Peyer's patch (tissue), 4 donors: Measurements from ENCODE around the gene SPATA6L. TPM values are rescaled to one million over a fixed set of nuclear protein-coding genes. Genes with fewer than 3 reads are reported as not detected.
"Not testable (repeated sequence)": the region's sequence is repeated elsewhere in the genome, so short reads cannot be mapped to it uniquely, and the experiment has no call there.

Source experiments
- DNase-seq, 3 donors: peaks; one replicate each; pipeline ENCODE4 v3.0.0-alpha.2; 2017 to 2019
- H3K27ac ChIP-seq, 4 donors: fragments of 200-600 bp; sonication (generic); one replicate each; pipeline ENCODE4 v1.5.1; 2016 to 2019
- H3K27me3 ChIP-seq, 2 donors: fragments of 200-600 bp; sonication (generic); one replicate each; pipeline ENCODE4 v1.5.1; 2019
- H3K36me3 ChIP-seq, 3 donors: fragments of 200-600 bp; sonication (generic); one replicate each; pipeline ENCODE4 v1.5.1; 2016 to 2019
- H3K4me1 ChIP-seq, 4 donors: fragments of 200-600 bp; sonication (generic); one replicate each; pipeline ENCODE4 v1.5.1; 2016 to 2019
- H3K4me3 ChIP-seq, 4 donors: fragments of 200-600 bp; sonication (generic); 1 replicate in 3 of 4; 2 replicates in 1 of 4; pipeline ENCODE4 v1.5.1; 2016 to 2019; ENCODE audit warnings: mild to moderate bottlenecking in 1 of 4
- H3K9me3 ChIP-seq, 4 donors: fragments of 200-600 bp; sonication (generic); one replicate each; pipeline ENCODE4 v1.5.1; 2016 to 2019; ENCODE audit warnings: mild to moderate bottlenecking in 1 of 4
- POLR2A ChIP-seq, 2 donors: fragments of 450-650 bp; IDR thresholded peaks; one replicate each; pipeline ENCODE4 v1.5.1; 2017; ENCODE audit warnings: antibody characterized with exemption in 2 of 2, mild to moderate bottlenecking in 2 of 2, moderate library complexity in 2 of 2
- total RNA-seq, 4 donors: library from RNA; depleted of rRNA; stranded (reverse); fragments of >200 nt; gene quantifications; one replicate each; pipeline ENCODE4 v1.1.0, GENCODE V29; 2016
- TF ChIP-seq, protein P1 (sequence below), 6 experiments: fragments of 450-650 bp in 4 of 6; fragments of 200-600 bp in 2 of 6; sonication (generic) in 1 of 6; IDR thresholded peaks; one replicate each; pipeline ENCODE4 v1.5.1; 2017 to 2019; ENCODE audit warnings: antibody characterized with exemption in 6 of 6, mild to moderate bottlenecking in 3 of 6, moderate library complexity in 1 of 6

Gene SPATA6L
- total RNA-seq, 4 donors from 2014 or later: 13.4 to 19.0 (median 16.6) TPM

GRCh38 chr9:4661165-4661564, 5.1 kb downstream of the SPATA6L start:
- Histone ChIP-seq H3K27ac (no peak overlapping the region), H3K9me3 (no peaks in the 10 kb centered on the region), H3K4me3 (no peak overlapping the region), H3K27me3 (no peaks in the 10 kb centered on the region), H3K4me1 (peaks cover 0 to 24% (median 7%) of the 10 kb centered on the region in 4 donors), H3K36me3 (no peaks in the 10 kb centered on the region)
- DNase-seq: no peak
- TF ChIP-seq, protein P1, sequence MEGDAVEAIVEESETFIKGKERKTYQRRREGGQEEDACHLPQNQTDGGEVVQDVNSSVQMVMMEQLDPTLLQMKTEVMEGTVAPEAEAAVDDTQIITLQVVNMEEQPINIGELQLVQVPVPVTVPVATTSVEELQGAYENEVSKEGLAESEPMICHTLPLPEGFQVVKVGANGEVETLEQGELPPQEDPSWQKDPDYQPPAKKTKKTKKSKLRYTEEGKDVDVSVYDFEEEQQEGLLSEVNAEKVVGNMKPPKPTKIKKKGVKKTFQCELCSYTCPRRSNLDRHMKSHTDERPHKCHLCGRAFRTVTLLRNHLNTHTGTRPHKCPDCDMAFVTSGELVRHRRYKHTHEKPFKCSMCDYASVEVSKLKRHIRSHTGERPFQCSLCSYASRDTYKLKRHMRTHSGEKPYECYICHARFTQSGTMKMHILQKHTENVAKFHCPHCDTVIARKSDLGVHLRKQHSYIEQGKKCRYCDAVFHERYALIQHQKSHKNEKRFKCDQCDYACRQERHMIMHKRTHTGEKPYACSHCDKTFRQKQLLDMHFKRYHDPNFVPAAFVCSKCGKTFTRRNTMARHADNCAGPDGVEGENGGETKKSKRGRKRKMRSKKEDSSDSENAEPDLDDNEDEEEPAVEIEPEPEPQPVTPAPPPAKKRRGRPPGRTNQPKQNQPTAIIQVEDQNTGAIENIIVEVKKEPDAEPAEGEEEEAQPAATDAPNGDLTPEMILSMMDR (IDR thresholded peaks at IDR 0.05): no peak
- TF ChIP-seq POLR2A (IDR thresholded peaks at IDR 0.05): no peak

- not testable (repeated sequence) for H3K36me3 ChIP-seq, H3K9me3 ChIP-seq, DNase-seq, H3K4me3 ChIP-seq, H3K27me3 ChIP-seq, H3K27ac ChIP-seq
- H3K4me1 ChIP-seq: peaks cover 0 to 24% (median 5%) of the 10 kb centered on the region in 4 donors
These were observed 5.6 kb downstream of the SPATA6L start for GRCh38 chr9:4660665-4661064.

GRCh38 chr9:4657426-4658159, 8.7 kb downstream of the SPATA6L start:
- no peak for TF ChIP-seq POLR2A (IDR thresholded peaks at IDR 0.05)
- TF ChIP-seq, protein P1 (IDR thresholded peaks at IDR 0.05): no peak
- H3K36me3 ChIP-seq: no peaks in the 10 kb centered on the region
- H3K27me3 ChIP-seq: no peaks in the 10 kb centered on the region
- no peak overlapping the region for H3K4me3 ChIP-seq
- H3K9me3 ChIP-seq: no peaks in the 10 kb centered on the region
- no peaks in the 10 kb centered on the region for H3K4me1 ChIP-seq
- no peak for DNase-seq
- no peak overlapping the region for H3K27ac ChIP-seq

DNA sequence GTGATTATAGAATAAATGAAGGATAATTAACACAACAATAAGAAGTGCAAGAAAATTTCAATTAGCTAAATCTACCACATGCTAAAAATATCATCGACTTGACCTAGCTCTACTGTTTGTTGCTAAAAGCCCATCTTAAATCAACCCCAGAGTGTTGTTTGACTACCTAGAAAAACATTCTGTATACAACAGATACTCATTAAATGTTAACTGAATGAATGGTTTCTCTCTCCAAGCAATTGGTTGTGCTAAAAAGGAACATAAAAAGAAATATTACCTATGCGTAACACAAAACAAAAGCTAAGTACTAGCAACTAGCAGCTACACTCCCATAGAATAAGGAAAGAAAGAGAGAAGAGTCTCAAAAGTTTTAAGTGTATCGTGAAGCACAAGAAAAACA, 9.7 kb downstream of the SPATA6L start:
- TF ChIP-seq POLR2A (IDR thresholded peaks at IDR 0.05): no peak
- TF ChIP-seq, protein P1 (IDR thresholded peaks at IDR 0.05): no peak
- Histone ChIP-seq H3K4me3 (no peak overlapping the region), H3K27ac (no peak overlapping the region), H3K36me3 (no peaks in the 10 kb centered on the region), H3K4me1 (no peaks in the 10 kb centered on the region), H3K9me3 (no peaks in the 10 kb centered on the region), H3K27me3 (no peaks in the 10 kb centered on the region)
- DNase-seq: no peak

GRCh38 chr9:4656196-4656595, 10.1 kb downstream of the SPATA6L start:
- not testable (repeated sequence) for H3K4me3 ChIP-seq, H3K9me3 ChIP-seq, H3K36me3 ChIP-seq, H3K4me1 ChIP-seq, H3K27me3 ChIP-seq, H3K27ac ChIP-seq, DNase-seq

DNA sequence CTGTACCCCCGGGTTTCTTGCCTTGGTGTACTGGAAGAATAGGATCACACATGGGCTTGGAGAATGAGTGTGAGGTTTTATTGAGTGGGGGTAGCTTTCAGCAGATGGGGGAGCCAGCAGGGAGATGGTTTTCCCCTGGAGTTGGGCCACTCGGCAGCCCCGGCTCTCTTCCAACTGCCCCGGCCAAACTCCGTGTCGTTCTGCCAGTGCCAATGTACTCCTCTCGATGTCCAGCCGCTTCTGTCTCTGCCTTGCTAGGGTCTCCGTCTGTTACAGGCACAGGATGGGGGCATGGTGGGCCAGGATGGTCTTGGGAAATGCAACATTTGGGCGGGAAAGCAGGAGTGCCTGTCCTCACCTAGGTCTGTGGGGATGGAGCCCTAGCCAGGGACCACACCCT, 11.7 kb downstream of the SPATA6L start:
- Histone ChIP-seq H3K9me3 (no peaks in the 10 kb centered on the region), H3K4me1 (no peaks in the 10 kb centered on the region), H3K27ac (no peak overlapping the region), H3K36me3 (no peaks in the 10 kb centered on the region), H3K4me3 (no peak overlapping the region), H3K27me3 (no peaks in the 10 kb centered on the region)
- no peak for TF ChIP-seq POLR2A (IDR thresholded peaks at IDR 0.05)
- TF ChIP-seq, protein P1 (IDR thresholded peaks at IDR 0.05): no peak
- DNase-seq: no peak

DNA sequence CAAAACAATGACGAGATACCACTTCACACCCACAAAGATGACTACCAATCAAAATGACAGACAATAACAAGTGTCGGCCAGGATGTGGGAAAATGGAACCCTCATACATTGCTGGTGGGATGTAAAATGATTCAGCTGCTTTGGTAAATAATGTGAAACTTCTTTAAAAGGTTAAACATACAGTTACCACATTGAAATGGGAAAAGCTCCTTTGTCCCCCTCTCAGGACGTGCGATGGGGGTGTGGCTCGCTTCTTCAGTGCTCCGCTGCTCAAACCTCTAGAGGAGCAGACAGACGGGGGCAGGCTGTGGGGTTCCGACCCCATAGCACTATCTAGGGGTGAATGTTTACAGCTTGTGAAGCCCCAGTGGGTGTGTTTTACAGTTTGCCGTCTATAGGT, 12.2 kb downstream of the SPATA6L start:
- Histone ChIP-seq H3K27ac (no peak overlapping the region), H3K9me3 (no peaks in the 10 kb centered on the region), H3K4me1 (no peaks in the 10 kb centered on the region)

More for the DNA sequence above, 12.2 kb downstream of the SPATA6L start:
- TF ChIP-seq POLR2A (IDR thresholded peaks at IDR 0.05): no peak
- TF ChIP-seq, protein P1 (IDR thresholded peaks at IDR 0.05): no peak
- Histone ChIP-seq H3K36me3 (no peaks in the 10 kb centered on the region), H3K4me3 (no peak overlapping the region), H3K27me3 (no peaks in the 10 kb centered on the region)
- no peak for DNase-seq
